GM23248 (cell line): ENCODE measurements around the gene FNDC7. TPM values are rescaled to one million over a fixed set of nuclear protein-coding genes. Genes with fewer than 3 reads are reported as not detected.

Source experiments
- DNase-seq: peaks from one replicate; pipeline ENCODE4 v3.0.0-alpha.2; 2015
- H2AFZ ChIP-seq: fragments of 200-600 bp; sonication (generic); 2 replicates; pipeline ENCODE4 v1.6.1; 2016; ENCODE audit warnings: antibody characterized with exemption
- H3F3A ChIP-seq: fragments of 200-600 bp; sonication (generic); 2 replicates; pipeline ENCODE4 v1.6.1; 2016; ENCODE audit warnings: mild to moderate bottlenecking, antibody characterized with exemption, mixed run types; ENCODE audit not compliant: insufficient read depth
- H3K27ac ChIP-seq: fragments of 200-600 bp; sonication (generic); 2 replicates; pipeline ENCODE4 v1.5.1; 2016; ENCODE audit warnings: mild to moderate bottlenecking
- H3K27me3 ChIP-seq: fragments of 200-600 bp; sonication (generic); replicated peaks from 2 replicates; pipeline ENCODE4 v1.6.1; 2016; ENCODE audit warnings: mild to moderate bottlenecking; ENCODE audit not compliant: insufficient read depth
- H3K36me3 ChIP-seq: fragments of 200-600 bp; sonication (generic); 2 replicates; pipeline ENCODE4 v1.6.1; 2016; ENCODE audit warnings: low read depth, mild to moderate bottlenecking
- H3K4me1 ChIP-seq: fragments of 200-600 bp; sonication (generic); 2 replicates; pipeline ENCODE4 v1.6.1; 2016; ENCODE audit warnings: mild to moderate bottlenecking; ENCODE audit not compliant: insufficient read depth
- H3K4me2 ChIP-seq: fragments of 200-600 bp; sonication (generic); one replicate; pipeline ENCODE4 v1.6.1; 2016; ENCODE audit warnings: mild to moderate bottlenecking; ENCODE audit not compliant: unreplicated experiment
- H3K4me3 ChIP-seq: fragments of 200-600 bp; sonication (generic); 2 replicates; pipeline ENCODE4 v1.5.1; 2016; ENCODE audit warnings: mild to moderate bottlenecking
- H3K79me2 ChIP-seq: fragments of 200-600 bp; sonication (generic); 2 replicates; pipeline ENCODE4 v1.6.1; 2016; ENCODE audit warnings: mild to moderate bottlenecking; ENCODE audit not compliant: insufficient read depth
- H3K9ac ChIP-seq: fragments of 200-600 bp; sonication (generic); 2 replicates; pipeline ENCODE4 v1.6.1; 2016; ENCODE audit warnings: mild to moderate bottlenecking
- H3K9me2 ChIP-seq: fragments of 200-600 bp; sonication (generic); 2 replicates; pipeline ENCODE4 v1.6.1; 2016; ENCODE audit warnings: mixed run types, mild to moderate bottlenecking, moderate library complexity; ENCODE audit not compliant: insufficient read depth
- H3K9me3 ChIP-seq: fragments of 200-600 bp; sonication (generic); one replicate; pipeline ENCODE4 v1.6.1; 2017; ENCODE audit warnings: low read depth
- H4K20me1 ChIP-seq: fragments of 200-600 bp; sonication (generic); 2 replicates; pipeline ENCODE4 v1.6.0; 2016; ENCODE audit not compliant: insufficient read depth
- EZH2 ChIP-seq: fragments of 200-600 bp; sonication (generic); IDR thresholded peaks from 2 replicates; pipeline ENCODE4 v1.6.1; 2018; ENCODE audit warnings: antibody characterized with exemption, mild to moderate bottlenecking; ENCODE audit not compliant: insufficient read depth, poor library complexity, severe bottlenecking
- EZH2phosphoT487 ChIP-seq: fragments of 200-600 bp; sonication (generic); IDR thresholded peaks from 2 replicates; pipeline ENCODE4 v1.6.1; 2018; ENCODE audit warnings: antibody characterized with exemption, moderate library complexity, mild to moderate bottlenecking, low read depth; ENCODE audit not compliant: insufficient read depth
- WGBS, 2 experiments: methylation state at CpG; one replicate each; pipeline ENCODE4 v1.1.6; 2015 to 2017; ENCODE audit warnings: low lambda C conversion rate in 2 of 2, low coverage in 1 of 2; ENCODE audit errors: missing lambda C conversion rate in 2 of 2; 5-methylcytosine and 5-hydroxymethylcytosine counted together
- in situ Hi-C: fragments of 300-500 bp; cut with MboI; formaldehyde crosslinking; loops from 2 replicates; pipeline ENCODE4 v1.15.0; 2020
- polyA plus RNA-seq: library from polyadenylated mRNA; unstranded; fragments of >200 nt; fragmentation: Nextera tagmentation; extraction: Ambion mirVana; gene quantifications from 2 replicates; pipeline ENCODE4 v1.2.1, GENCODE V29; 2016
- total RNA-seq: library from RNA; depleted of rRNA; stranded (reverse); fragments of >200 nt; shearing (Covaris generic); gene quantifications from 2 replicates; pipeline ENCODE4 v1.2.3, GENCODE V29; 2014

The FNDC7 gene
- total and polyA plus RNA-seq, 2 experiments from 2014 or later, result not detected

DNA sequence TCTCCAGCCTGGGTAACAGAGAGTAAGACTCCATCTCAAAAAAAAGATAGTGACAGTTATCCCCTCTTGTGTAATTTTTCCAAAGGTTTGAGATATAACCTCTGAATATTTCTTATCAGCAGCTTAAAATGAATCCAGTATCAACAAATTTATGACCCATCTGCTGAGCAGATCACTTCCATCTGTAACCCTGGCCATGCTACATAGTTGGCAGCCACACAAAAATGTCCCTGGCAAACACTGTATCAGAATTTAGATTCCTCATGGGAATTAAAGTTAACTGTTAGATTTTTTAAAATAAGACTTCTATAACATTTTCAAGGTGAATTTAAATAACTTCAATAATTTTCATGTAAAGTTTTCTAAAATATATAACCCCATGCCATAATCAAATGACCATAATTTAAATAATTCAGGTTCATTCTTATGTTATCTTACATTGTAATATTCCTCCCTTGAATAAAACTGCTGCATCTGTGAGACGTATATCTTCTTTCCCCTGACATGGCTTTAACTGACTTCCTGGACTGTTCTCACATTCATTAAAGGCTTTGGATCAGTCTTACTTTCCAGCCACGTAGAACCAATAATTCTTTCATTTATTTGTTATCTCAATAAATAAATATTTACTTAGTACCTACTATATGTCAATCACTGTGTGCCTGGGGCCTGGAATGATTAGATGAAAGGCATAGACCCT, 25.9 kb upstream of the FNDC7 start:
- H3K4me2 ChIP-seq, result no peak overlapping the region
- peaks cover 11% of the 10 kb centered on the region for H3K79me2 ChIP-seq
- H3K9me3 ChIP-seq, result no peaks in the 10 kb centered on the region
- H3K9me2 ChIP-seq, result no peaks in the 10 kb centered on the region
- TF ChIP-seq EZH2phosphoT487, result no peak
- no peak for TF ChIP-seq EZH2
- 40 to 44% methylated on average over 2 of the region's 2 CpGs for WGBS, 2 experiments
- H3K27me3 ChIP-seq, result no peaks in the 10 kb centered on the region
- in situ Hi-C loops, result no loop called here
- no peaks in the 10 kb centered on the region for H3K36me3 ChIP-seq
- H3K4me3 ChIP-seq, result no peak overlapping the region
- no peak overlapping the region for H3K27ac ChIP-seq
- H4K20me1 ChIP-seq, result no peaks in the 10 kb centered on the region
- H3K4me1 ChIP-seq, result peaks cover 14% of the 10 kb centered on the region; the same call in 1 of the 2 replicates
- H2AFZ ChIP-seq, result no peak overlapping the region
- H3F3A ChIP-seq, result 0 out of 2 replicates have a peak, but pooled peaks cover 5% of the 10 kb centered on the region
- DNase-seq, result peak; percentile 45
- no peak overlapping the region; the same call in 1 of the 2 replicates for H3K9ac ChIP-seq

- Histone ChIP-seq H2AFZ (peak overlapping the region; percentile 97), H3F3A (0 out of 2 replicates have a peak, but pooled peaks cover 5% of the 10 kb centered on the region), H3K36me3 (peaks cover 10% of the 10 kb centered on the region), H3K9ac (peak overlapping the region; percentile 87), H4K20me1 (peaks cover 5% of the 10 kb centered on the region; the same call in 1 of the 2 replicates), H3K4me2 (peak overlapping the region; percentile 98), H3K27me3 (no peaks in the 10 kb centered on the region), H3K9me2 (no peaks in the 10 kb centered on the region), H3K9me3 (no peaks in the 10 kb centered on the region), H3K4me3 (peak overlapping the region; percentile 92), H3K79me2 (peaks cover 55% of the 10 kb centered on the region), H3K4me1 (peaks cover 25% of the 10 kb centered on the region), H3K27ac (peak overlapping the region; percentile 89)
- DNase-seq, result peak; percentile 55
- TF ChIP-seq EZH2 (no peak), EZH2phosphoT487 (no peak)
- in situ Hi-C loops, result no loop called here
- WGBS, 2 experiments, result 20 to 25% methylated on average over 12 of the region's 12 CpGs
Observed at GRCh38 chr1:108691128-108691941, 21.4 kb upstream of the FNDC7 start.

DNA sequence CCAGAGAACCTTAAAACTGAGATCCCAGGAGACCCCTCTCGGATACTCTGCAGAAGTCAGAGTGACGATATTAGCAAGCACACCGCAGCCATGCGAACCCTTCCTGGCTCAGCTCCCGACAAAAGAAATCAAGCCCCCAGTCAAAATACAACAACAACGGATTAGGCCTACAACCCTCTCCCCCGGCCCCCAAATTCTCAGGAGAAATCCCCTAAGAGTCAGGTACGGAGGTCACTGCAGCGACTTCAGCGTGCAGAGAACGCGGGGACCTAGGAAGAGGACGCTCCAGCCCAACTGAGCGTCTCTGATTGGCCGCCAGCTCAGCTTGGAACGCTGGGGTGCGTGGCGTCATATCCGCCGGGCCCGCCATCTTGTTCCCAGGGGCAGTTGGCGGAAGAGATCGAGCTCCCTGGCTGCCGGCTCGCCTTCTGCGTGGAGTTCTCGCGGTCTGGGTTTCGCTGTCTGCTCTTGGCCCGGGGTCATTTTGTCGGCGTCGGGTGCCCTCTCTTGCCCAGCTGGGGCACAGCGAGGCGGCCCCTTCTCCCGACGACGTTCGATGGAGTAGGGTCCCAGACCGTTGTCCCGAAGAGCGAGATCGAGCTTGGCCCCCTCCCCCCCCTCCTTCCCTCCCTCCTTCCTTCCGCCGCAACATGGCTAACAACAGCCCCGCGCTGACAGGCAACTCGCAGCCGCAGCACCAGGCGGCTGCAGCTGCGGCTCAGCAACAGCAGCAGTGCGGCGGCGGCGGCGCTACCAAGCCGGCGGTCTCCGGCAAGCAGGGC, 20.6 kb upstream of the FNDC7 start, which contains the start of gene PRPF38B:
PRPF38B (plus strand) TSS at position 369 of the 782 bp plus-strand sequence; CDS start at position 651, 282 bp downstream.
- Histone ChIP-seq H3K27me3 (no peaks in the 10 kb centered on the region), H2AFZ (peak within 1 kb of the TSS; percentile 97), H3K36me3 (peaks cover 18% of the 10 kb centered on the region), H4K20me1 (peaks cover 5% of the 10 kb centered on the region; the same call in 1 of the 2 replicates), H3K27ac (peak within 1 kb of the TSS; percentile 89), H3K9me3 (no peaks in the 10 kb centered on the region), H3K9me2 (no peaks in the 10 kb centered on the region), H3K4me2 (peak within 1 kb of the TSS; percentile 98), H3K9ac (peak within 1 kb of the TSS; percentile 87), H3K79me2 (peaks cover 63% of the 10 kb centered on the region), H3K4me3 (peak within 1 kb of the TSS; percentile 92), H3F3A (0 out of 2 replicates have a peak, but pooled peaks cover 5% of the 10 kb centered on the region), H3K4me1 (peaks cover 18% of the 10 kb centered on the region)
- TF ChIP-seq EZH2phosphoT487, result no peak
- in situ Hi-C loops, result no loop called here
- 1% methylated on average over 46 to 59 of the region's 59 CpGs for WGBS, 2 experiments
- peak; percentile 98 for DNase-seq
